MCF 10A (cell line): ENCODE data around the gene RIPOR3. TPM values are rescaled to one million over a fixed set of nuclear protein-coding genes. Genes with fewer than 3 reads are reported as not detected.
"Not testable (repeated sequence)": the region's sequence is repeated elsewhere in the genome, so short reads cannot be mapped to it uniquely, and the experiment has no call there.

Experiments
- BruUV-seq: library from RNA; stranded (reverse); fragments of 400-500 nt; replicated peaks from 2 replicates; lab custom pipeline; 2021; lab: Mats Ljungman, UMichigan
- CTCF ChIA-PET: fragments of 300-600 bp; sonication (Branson Sonifier 250); formaldehyde crosslinking; extraction: SDS; loops from one replicate; lab custom pipeline; 2021; ENCODE audit warnings: antibody characterized with exemption, inconsistent platforms; lab: Yijun Ruan, JAX
- POLR2A ChIA-PET: fragments of 300-600, 350-650 bp; sonication (Branson Sonifier 250); formaldehyde crosslinking; extraction: SDS; loops from one replicate; lab custom pipeline; 2020; ENCODE audit warnings: antibody characterized with exemption, inconsistent platforms; lab: Yijun Ruan, JAX
- DNase-seq: peaks from one replicate; pipeline ENCODE4 v3.0.0-alpha.2; 2018; ENCODE audit not compliant: unreplicated experiment
- H3K27ac Mint-ChIP-seq: one replicate; pipeline ENCODE4 v1.8.0; 2022; ENCODE audit warnings: mild to moderate bottlenecking, low read depth, mixed read lengths; ENCODE audit not compliant: unreplicated experiment
- H3K27me3 Mint-ChIP-seq: one replicate; pipeline ENCODE4 v1.8.0; 2022; ENCODE audit warnings: mixed read lengths; ENCODE audit not compliant: insufficient read depth, unreplicated experiment
- H3K36me3 Mint-ChIP-seq: one replicate; pipeline ENCODE4 v1.8.0; 2022; ENCODE audit warnings: mild to moderate bottlenecking, moderate library complexity, mixed read lengths; ENCODE audit not compliant: insufficient read depth, unreplicated experiment
- H3K4me1 Mint-ChIP-seq: one replicate; pipeline ENCODE4 v1.8.0; 2022; ENCODE audit warnings: mixed read lengths; ENCODE audit not compliant: insufficient read depth, unreplicated experiment
- H3K4me3 Mint-ChIP-seq: one replicate; pipeline ENCODE4 v1.8.0; 2022; ENCODE audit warnings: mild to moderate bottlenecking, moderate library complexity, mixed read lengths; ENCODE audit not compliant: unreplicated experiment
- H3K9me3 Mint-ChIP-seq: one replicate; pipeline ENCODE4 v1.8.0; 2022; ENCODE audit warnings: mixed read lengths; ENCODE audit not compliant: unreplicated experiment
- intact Hi-C: fragments of 100-400 bp; cut with micrococcal nuclease; formaldehyde crosslinking; loops from 2 replicates; pipeline ENCODE4 v1.14.1; 2022
- total RNA-seq: library from RNA; stranded (reverse); gene quantifications from 2 replicates; pipeline ENCODE4 v1.2.3, GENCODE V29; 2022
- TF ChIP-seq, protein P1 (sequence below): fragments of 200-600 bp; IDR thresholded peaks from one replicate; pipeline ENCODE4 v1.8.0; 2022; ENCODE audit warnings: antibody characterized with exemption, mild to moderate bottlenecking; ENCODE audit not compliant: unreplicated experiment

RIPOR3 gene
- total RNA-seq, 1 experiment from 2014 or later, result not detected

DNA sequence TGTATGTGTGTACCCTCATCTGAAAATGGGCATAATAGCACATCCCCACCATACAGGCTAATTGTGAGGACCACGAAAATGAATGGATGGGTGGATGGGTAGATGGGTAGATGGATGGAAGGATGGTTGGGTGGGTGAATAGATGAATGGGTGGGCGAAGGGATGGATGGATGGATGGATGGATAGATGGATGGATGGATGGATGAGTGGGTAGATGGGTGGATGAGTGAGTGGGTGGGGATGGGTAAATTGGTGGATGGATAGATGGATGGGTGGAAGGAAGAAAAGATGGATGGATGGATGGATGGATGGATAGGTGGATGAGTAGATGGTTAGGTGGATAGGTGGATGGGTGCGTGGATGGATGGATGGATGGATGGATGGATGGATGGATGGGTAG, 19.7 kb downstream of the RIPOR3 start:
- DNase-seq, result no peak
- H3K4me3 Mint-ChIP-seq, result no peak overlapping the region
- no TSS peak for BruUV-seq
- ChIA-PET CTCF (interaction anchor here (1.5 kb wide), 1 partner anchor 8 kb away, joined by 3 read pairs; no protein-coding TSS in a partner anchor), POLR2A (no interaction called here)
- intact Hi-C loops, result no loop called here
- no peaks in the 10 kb centered on the region for H3K4me1 Mint-ChIP-seq
- TF ChIP-seq, protein P1, sequence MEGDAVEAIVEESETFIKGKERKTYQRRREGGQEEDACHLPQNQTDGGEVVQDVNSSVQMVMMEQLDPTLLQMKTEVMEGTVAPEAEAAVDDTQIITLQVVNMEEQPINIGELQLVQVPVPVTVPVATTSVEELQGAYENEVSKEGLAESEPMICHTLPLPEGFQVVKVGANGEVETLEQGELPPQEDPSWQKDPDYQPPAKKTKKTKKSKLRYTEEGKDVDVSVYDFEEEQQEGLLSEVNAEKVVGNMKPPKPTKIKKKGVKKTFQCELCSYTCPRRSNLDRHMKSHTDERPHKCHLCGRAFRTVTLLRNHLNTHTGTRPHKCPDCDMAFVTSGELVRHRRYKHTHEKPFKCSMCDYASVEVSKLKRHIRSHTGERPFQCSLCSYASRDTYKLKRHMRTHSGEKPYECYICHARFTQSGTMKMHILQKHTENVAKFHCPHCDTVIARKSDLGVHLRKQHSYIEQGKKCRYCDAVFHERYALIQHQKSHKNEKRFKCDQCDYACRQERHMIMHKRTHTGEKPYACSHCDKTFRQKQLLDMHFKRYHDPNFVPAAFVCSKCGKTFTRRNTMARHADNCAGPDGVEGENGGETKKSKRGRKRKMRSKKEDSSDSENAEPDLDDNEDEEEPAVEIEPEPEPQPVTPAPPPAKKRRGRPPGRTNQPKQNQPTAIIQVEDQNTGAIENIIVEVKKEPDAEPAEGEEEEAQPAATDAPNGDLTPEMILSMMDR, result no peak
- no peaks in the 10 kb centered on the region for H3K9me3 Mint-ChIP-seq
- peaks cover 7% of the 10 kb centered on the region for H3K36me3 Mint-ChIP-seq
- no peaks in the 10 kb centered on the region for H3K27me3 Mint-ChIP-seq
- H3K27ac Mint-ChIP-seq, result no peak overlapping the region

DNA sequence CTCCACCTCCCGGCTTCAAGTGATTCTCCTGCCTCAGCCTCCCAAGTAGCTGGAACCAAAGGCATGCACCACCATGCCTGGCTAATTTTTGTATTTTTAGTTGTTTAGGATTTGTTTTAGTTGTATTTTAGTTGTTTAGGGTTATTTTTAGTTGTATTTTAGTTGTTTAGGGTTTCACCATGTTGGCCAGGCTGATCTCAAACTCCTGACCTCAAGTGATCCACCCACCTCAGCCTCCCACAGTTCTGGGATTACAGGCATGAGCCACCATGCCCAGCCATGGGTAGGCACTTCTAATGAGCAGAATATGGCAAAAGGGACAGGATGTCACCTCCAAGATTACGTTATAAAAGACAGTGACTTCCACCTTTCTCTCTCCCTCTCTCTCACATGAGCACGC, 20.3 kb downstream of the RIPOR3 start:
- intact Hi-C loops, result not testable (repeated sequence)

DNA sequence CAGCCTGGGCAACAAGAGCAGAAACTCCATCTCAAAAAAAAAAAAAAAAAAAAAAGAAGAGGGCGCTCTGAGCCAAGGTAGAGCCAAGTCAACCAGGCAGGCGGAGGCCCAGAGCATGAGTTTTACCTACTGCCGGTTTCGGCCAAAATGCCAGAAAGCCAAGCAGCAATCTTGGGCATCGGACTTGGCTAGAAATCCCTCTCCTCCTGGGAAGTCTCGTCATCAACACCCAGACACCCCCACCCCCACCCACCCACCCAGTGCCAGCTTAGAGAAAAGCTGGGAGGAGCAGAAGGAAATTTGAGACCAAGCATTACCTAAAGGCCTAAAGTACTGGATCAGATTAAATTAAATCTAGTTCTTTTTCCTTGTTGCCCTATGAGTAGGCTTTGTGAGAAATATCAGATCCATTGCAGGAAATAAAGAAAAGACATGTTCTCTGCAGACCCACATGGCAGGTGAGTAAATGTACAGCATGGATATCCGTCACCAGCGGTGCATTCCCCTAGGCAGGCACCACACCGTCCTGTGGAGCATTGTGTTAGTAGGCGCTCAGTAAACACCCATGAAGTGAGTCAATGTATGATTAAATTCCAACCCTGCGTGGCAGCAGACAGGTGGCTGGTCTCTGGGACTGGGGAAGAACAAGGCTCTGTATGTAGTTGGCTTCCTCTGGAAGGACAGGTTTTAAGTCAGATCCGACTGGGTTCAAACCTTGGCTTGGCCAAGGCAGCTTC, 21.0 kb downstream of the RIPOR3 start:
- ChIA-PET CTCF (interaction anchor here (0.5 to 0.7 kb wide), 2 partner anchors 11 to 84 kb away, joined by 3 read pairs; no protein-coding TSS in a partner anchor), POLR2A (interaction anchor here (0.5 kb wide), 1 partner anchor 116 kb away, joined by 3 read pairs; no protein-coding TSS in a partner anchor)
- no TSS peak for BruUV-seq
- Mint-ChIP-seq H3K27me3 (no peaks in the 10 kb centered on the region), H3K4me3 (no peak overlapping the region), H3K4me1 (no peaks in the 10 kb centered on the region), H3K27ac (no peak overlapping the region), H3K36me3 (peaks cover 7% of the 10 kb centered on the region), H3K9me3 (no peaks in the 10 kb centered on the region)
- intact Hi-C loops, result no loop called here
- TF ChIP-seq, protein P1, result no peak
- DNase-seq, result peak; percentile 47

More for the DNA sequence above, 20.3 kb downstream of the RIPOR3 start:
- ChIA-PET CTCF (interaction anchor here (0.5 to 0.7 kb wide), 2 partner anchors 11 to 83 kb away, joined by 3 read pairs; no protein-coding TSS in a partner anchor), POLR2A (interaction anchor here (0.5 kb wide), 1 partner anchor 115 kb away, joined by 3 read pairs; no protein-coding TSS in a partner anchor)
- not testable (repeated sequence) for H3K27me3 Mint-ChIP-seq, DNase-seq, H3K4me3 Mint-ChIP-seq, H3K36me3 Mint-ChIP-seq, H3K4me1 Mint-ChIP-seq, H3K9me3 Mint-ChIP-seq, BruUV-seq, H3K27ac Mint-ChIP-seq

DNA sequence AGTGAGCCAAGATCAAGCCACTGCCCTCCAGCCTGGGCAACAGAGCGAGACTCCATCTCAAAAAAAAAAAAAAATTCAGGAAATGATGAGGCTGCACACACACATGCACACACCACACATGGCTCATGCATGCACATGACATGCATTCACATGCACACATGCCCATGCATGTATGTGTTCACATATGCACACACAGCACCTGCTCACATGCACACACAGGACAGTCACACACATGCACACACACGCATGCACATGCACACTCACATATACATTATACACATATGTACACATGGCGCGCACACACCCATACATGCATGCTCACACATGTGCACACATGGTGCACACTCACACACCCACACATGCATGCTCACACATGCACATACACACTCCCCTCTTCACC, 22.5 kb downstream of the RIPOR3 start:
- no peaks in the 10 kb centered on the region for H3K27me3 Mint-ChIP-seq
- H3K27ac Mint-ChIP-seq, result no peak overlapping the region
- peaks cover 7% of the 10 kb centered on the region for H3K36me3 Mint-ChIP-seq
- BruUV-seq, result no TSS peak
- H3K4me3 Mint-ChIP-seq, result no peak overlapping the region
- no peaks in the 10 kb centered on the region for H3K9me3 Mint-ChIP-seq
- DNase-seq, result no peak
- POLR2A ChIA-PET, result no interaction called here
- CTCF ChIA-PET, result interaction anchor here (1.0 to 3.9 kb wide), 3 partner anchors 49 to 80 kb away, joined by 3 to 19 read pairs (median 5); no protein-coding TSS in a partner anchor
- intact Hi-C loops, result no loop called here
- TF ChIP-seq, protein P1, result no peak
- H3K4me1 Mint-ChIP-seq, result peaks cover under 1% of the 10 kb centered on the region
